ENCODE results near the gene GRM2.

- TF ChIP-seq EZH2phosphoT487 (IDR thresholded peaks at IDR 0.05; ENCODE audit: borderline replicate concordance, low read depth, low read length) (no peak), CTCF (conservative IDR thresholded peaks at IDR 0.05; ENCODE audit: low read length) (no peak)
Measured at GRCh38 chr3:51735950-51736349, 29.1 kb downstream of the GRM2 start.
